HG02938 (cell line): ENCODE data around the gene CCDC159.

Experiments used
- ATAC-seq: cut with Tn5 transposase; IDR thresholded peaks from one replicate; pipeline ENCODE4 v1.9.1; 2021; ENCODE audit warnings: mild to moderate bottlenecking, moderate library complexity; ENCODE audit not compliant: unreplicated experiment

CCDC159 gene

GRCh38 chr19:11384778-11385129, 38.4 kb downstream of the CCDC159 start:
- no peak for ATAC-seq

- ATAC-seq = no peak
Observed at GRCh38 chr19:11387162-11388034, 41.1 kb downstream of the CCDC159 start.

GRCh38 chr19:11390359-11390758, 44.0 kb downstream of the CCDC159 start:
- no peak for ATAC-seq

GRCh38 chr19:11390933-11391680, 44.8 kb downstream of the CCDC159 start:
- ATAC-seq = no peak

- no peak for ATAC-seq
Observed at GRCh38 chr19:11397089-11397610, 50.8 kb downstream of the CCDC159 start.

- no peak for ATAC-seq
Observed at GRCh38 chr19:11399667-11400066, 53.3 kb downstream of the CCDC159 start.

- no peak for ATAC-seq
Observed at GRCh38 chr19:11400798-11401197, 54.5 kb downstream of the CCDC159 start.

GRCh38 chr19:11401808-11402543, 55.7 kb downstream of the CCDC159 start:
- no peak for ATAC-seq
